ENCODE results near the gene BEST2.

BEST2 gene

DNA sequence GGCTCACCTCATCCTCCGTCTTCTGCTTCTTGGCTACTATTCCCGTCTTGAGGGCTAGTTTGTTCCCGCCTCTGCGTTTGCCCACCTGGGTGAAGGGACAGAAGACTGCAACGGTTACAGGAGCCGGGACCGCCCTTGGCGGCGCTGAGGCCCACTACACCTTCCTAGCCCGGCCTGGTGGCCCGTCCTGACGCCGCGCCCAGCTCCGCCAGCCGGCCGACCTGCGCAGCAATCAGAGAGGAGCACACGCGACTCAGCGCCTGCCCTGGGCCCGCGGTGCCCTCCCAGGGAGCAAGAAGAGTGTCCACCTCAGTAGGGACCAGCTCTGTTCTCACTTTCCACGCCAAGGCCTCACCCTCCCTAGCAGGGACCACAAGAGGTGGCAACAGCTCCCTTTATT, 20.3 kb upstream of the BEST2 start:
- no peak for TF ChIP-seq TCF4 (CRISPR knock-in tag; IDR thresholded peaks at IDR 0.05; ENCODE audit: borderline replicate concordance)
- TF ChIP-seq GLIS3 (CRISPR knock-in tag; IDR thresholded peaks at IDR 0.05), result no peak
- TF ChIP-seq, protein P1, sequence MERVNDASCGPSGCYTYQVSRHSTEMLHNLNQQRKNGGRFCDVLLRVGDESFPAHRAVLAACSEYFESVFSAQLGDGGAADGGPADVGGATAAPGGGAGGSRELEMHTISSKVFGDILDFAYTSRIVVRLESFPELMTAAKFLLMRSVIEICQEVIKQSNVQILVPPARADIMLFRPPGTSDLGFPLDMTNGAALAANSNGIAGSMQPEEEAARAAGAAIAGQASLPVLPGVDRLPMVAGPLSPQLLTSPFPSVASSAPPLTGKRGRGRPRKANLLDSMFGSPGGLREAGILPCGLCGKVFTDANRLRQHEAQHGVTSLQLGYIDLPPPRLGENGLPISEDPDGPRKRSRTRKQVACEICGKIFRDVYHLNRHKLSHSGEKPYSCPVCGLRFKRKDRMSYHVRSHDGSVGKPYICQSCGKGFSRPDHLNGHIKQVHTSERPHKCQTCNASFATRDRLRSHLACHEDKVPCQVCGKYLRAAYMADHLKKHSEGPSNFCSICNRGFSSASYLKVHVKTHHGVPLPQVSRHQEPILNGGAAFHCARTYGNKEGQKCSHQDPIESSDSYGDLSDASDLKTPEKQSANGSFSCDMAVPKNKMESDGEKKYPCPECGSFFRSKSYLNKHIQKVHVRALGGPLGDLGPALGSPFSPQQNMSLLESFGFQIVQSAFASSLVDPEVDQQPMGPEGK (CRISPR knock-in tag; IDR thresholded peaks at IDR 0.05; ENCODE audit: borderline replicate concordance), result no peak
- TF ChIP-seq PPARA (CRISPR knock-in tag; IDR thresholded peaks at IDR 0.05; ENCODE audit: borderline replicate concordance), result no peak
- no peak for ATAC-seq

DNA sequence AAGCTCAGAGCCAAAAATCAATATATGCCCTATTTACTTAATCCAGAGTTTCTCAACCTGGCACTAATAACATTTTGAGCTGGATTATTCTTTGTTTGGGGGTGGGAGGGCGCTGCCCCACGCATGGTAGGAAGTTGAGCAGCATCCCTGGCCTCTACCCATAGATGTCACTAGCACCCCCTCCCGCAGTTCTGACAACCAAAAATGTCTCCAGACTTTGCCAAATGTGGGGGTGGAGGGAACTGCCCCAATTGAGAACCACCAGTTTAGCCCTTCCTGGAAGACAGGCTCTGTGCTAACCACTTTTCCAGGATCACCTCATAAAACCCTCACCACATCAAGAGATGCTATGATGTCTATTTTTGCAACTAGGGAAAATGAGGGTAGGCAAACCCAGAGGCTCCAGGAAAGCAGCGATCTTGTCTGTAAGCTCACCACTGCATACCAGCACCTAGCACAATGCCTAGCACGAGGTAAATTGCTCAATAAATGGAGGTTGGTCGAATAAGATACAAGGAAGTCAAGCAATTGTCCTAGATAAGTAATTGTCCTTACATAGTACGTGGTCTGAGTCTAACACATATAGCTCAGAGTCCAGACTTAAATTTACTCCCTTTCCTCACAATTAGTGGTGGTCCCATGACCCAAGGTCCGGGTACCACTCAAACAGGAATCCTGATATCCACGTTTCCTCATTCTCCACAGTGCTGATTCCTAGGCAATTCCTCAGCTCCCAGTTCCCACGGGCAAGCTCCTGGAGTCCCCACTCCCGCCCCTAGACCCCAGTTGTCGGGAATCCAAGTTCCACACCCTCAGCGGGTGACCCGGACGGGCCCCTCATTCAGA, 18.0 kb upstream of the BEST2 start:
- no peak for ATAC-seq

DNA sequence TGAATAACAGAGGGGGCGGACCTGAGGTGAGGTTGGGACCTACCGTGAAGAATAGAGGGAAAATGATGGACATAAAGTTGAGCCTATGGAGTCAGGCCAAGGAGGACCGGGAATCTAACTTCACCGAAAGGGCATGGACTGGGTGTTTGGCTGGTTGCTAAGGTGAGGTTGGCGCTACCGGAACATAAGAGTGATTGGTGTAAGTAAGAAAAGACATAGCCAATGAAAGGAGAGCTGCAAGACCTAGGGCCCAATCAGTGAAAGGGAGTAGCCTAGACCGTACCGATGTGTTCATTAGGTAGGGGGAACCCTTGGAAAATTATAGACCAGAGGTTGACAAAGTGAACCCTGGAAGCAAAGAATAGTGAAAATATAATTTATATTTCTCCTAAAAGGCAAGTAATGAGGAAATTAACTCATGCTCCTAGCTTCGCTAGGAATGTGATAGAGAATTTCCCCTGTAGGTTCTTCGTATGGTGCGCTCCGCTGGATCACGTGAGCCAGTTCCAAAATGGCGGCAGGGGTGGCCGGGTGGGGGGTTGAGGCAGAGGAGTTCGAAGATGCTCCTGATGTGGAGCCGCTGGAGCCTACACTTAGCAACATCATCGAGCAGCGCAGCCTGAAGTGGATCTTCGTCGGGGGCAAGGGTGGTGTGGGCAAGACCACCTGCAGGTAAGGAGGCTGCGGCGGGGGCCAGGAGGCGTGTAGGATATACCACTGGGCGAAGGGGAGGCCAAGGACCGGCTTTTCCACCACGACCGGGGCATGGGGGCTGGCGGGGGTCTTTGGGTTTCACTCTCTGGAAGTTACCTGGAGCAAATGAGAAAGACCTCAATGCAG, 14.4 kb upstream of the BEST2 start, which contains the start of gene GET3:
Gene GET3 (plus strand): TSS at position 503 of the 840 bp plus-strand sequence. CDS start 9 bp downstream, at position 512.
- peak; percentile 94 for ATAC-seq
- TF ChIP-seq, protein P2, sequence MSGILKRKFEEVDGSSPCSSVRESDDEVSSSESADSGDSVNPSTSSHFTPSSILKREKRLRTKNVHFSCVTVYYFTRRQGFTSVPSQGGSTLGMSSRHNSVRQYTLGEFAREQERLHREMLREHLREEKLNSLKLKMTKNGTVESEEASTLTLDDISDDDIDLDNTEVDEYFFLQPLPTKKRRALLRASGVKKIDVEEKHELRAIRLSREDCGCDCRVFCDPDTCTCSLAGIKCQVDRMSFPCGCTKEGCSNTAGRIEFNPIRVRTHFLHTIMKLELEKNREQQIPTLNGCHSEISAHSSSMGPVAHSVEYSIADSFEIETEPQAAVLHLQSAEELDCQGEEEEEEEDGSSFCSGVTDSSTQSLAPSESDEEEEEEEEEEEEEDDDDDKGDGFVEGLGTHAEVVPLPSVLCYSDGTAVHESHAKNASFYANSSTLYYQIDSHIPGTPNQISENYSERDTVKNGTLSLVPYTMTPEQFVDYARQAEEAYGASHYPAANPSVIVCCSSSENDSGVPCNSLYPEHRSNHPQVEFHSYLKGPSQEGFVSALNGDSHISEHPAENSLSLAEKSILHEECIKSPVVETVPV (CRISPR knock-in tag; IDR thresholded peaks at IDR 0.05), result no peak
- TF ChIP-seq ZNF8 (CRISPR knock-in tag; IDR thresholded peaks at IDR 0.05), result peak; percentile 13; the same call in 1 of the 2 replicates
- TF ChIP-seq ZNF70 (CRISPR knock-in tag; IDR thresholded peaks at IDR 0.05), result no peak
- TF ChIP-seq CSDC2 (CRISPR knock-in tag; IDR thresholded peaks at IDR 0.05), result no peak
- no peak for TF ChIP-seq RARB (CRISPR knock-in tag; IDR thresholded peaks at IDR 0.05)
- TF ChIP-seq ZC3H10 (CRISPR knock-in tag; IDR thresholded peaks at IDR 0.05), result no peak
- TF ChIP-seq SNAI2 (CRISPR knock-in tag; IDR thresholded peaks at IDR 0.05), result no peak

More for the DNA sequence above, 18.0 kb upstream of the BEST2 start:
- TF ChIP-seq ZNF8 (CRISPR knock-in tag; IDR thresholded peaks at IDR 0.05), result no peak

DNA sequence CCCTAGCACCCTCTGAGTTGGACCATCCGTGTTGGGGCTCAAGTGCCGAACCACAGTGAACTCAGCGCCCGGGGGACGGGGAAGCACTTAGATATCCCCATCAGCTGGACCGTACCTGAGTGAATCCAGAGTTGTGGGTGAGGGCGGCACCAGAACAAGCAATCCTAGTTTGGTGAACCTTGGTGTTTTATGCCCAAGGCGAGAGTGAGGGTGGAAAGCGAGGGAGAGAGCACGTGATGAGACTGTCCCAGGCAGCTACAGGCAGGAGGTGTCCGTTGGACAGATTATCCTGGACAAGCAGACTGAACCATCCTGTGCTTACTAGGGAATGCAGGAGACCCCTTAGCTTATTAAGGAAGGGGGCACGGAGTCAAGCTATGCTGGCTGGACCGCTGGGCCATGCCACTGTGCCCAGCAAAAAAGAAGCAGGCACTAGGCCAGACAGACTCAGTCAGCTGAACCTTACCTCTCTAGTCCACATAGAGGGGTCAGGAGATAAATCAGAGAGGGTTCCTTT, 13.7 kb upstream of the BEST2 start:
- ATAC-seq, result no peak
- TF ChIP-seq TOX (CRISPR knock-in tag; IDR thresholded peaks at IDR 0.05; ENCODE audit: borderline replicate concordance) (no peak), SNAI2 (CRISPR knock-in tag; IDR thresholded peaks at IDR 0.05) (no peak), ISL1 (CRISPR knock-in tag; IDR thresholded peaks at IDR 0.05) (no peak)

DNA sequence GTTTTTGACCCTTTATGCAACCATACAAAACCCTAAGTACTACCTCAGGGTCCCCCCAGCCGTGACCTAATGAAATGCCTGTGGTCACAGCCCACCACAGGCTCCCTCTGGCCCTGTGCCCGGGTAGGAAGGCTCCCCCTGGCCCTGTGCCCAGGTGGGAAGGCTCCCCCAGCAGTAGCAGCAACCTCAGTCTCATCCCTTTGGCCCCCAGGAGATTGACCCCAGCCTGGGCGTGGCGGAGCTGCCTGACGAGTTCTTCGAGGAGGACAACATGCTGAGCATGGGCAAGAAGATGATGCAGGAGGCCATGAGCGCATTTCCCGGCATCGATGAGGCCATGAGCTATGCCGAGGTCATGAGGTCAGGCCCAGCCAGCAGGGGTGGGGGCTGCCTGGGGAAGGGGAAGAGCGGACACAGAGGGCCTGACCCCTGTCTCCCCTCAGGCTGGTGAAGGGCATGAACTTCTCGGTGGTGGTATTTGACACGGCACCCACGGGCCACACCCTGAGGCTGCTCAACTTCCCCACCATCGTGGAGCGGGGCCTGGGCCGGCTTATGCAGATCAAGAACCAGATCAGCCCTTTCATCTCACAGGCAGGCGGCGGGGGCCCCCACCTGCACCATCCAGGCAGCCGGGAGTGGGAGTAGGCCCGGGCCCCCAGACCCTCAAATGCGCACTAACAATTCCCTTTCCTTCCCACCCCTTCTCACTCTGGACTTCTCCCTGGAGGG, 6.3 kb upstream of the BEST2 start:
- no peak for TF ChIP-seq TCF4 (CRISPR knock-in tag; IDR thresholded peaks at IDR 0.05; ENCODE audit: borderline replicate concordance)
- TF ChIP-seq PPARA (CRISPR knock-in tag; IDR thresholded peaks at IDR 0.05; ENCODE audit: borderline replicate concordance), result no peak
- TF ChIP-seq CSDC2 (CRISPR knock-in tag; IDR thresholded peaks at IDR 0.05), result no peak
- TF ChIP-seq, protein P1 (CRISPR knock-in tag; IDR thresholded peaks at IDR 0.05; ENCODE audit: borderline replicate concordance), result no peak
- TF ChIP-seq TOX (CRISPR knock-in tag; IDR thresholded peaks at IDR 0.05; ENCODE audit: borderline replicate concordance), result no peak
- TF ChIP-seq ZNF8 (CRISPR knock-in tag; IDR thresholded peaks at IDR 0.05), result no peak
- TF ChIP-seq RARB (CRISPR knock-in tag; IDR thresholded peaks at IDR 0.05), result no peak
- no peak for TF ChIP-seq ZNF70 (CRISPR knock-in tag; IDR thresholded peaks at IDR 0.05)
- no peak for TF ChIP-seq ISL1 (CRISPR knock-in tag; IDR thresholded peaks at IDR 0.05)
- TF ChIP-seq, protein P3, sequence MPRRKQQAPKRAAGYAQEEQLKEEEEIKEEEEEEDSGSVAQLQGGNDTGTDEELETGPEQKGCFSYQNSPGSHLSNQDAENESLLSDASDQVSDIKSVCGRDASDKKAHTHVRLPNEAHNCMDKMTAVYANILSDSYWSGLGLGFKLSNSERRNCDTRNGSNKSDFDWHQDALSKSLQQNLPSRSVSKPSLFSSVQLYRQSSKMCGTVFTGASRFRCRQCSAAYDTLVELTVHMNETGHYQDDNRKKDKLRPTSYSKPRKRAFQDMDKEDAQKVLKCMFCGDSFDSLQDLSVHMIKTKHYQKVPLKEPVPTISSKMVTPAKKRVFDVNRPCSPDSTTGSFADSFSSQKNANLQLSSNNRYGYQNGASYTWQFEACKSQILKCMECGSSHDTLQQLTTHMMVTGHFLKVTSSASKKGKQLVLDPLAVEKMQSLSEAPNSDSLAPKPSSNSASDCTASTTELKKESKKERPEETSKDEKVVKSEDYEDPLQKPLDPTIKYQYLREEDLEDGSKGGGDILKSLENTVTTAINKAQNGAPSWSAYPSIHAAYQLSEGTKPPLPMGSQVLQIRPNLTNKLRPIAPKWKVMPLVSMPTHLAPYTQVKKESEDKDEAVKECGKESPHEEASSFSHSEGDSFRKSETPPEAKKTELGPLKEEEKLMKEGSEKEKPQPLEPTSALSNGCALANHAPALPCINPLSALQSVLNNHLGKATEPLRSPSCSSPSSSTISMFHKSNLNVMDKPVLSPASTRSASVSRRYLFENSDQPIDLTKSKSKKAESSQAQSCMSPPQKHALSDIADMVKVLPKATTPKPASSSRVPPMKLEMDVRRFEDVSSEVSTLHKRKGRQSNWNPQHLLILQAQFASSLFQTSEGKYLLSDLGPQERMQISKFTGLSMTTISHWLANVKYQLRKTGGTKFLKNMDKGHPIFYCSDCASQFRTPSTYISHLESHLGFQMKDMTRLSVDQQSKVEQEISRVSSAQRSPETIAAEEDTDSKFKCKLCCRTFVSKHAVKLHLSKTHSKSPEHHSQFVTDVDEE (CRISPR knock-in tag; IDR thresholded peaks at IDR 0.05), result no peak
- no peak for TF ChIP-seq SNAI2 (CRISPR knock-in tag; IDR thresholded peaks at IDR 0.05)
- TF ChIP-seq ZFP30 (CRISPR knock-in tag; IDR thresholded peaks at IDR 0.05), result no peak
- no peak for TF ChIP-seq OSR1 (CRISPR knock-in tag; IDR thresholded peaks at IDR 0.05)
- no peak for TF ChIP-seq BACH2 (CRISPR knock-in tag; IDR thresholded peaks at IDR 0.05; ENCODE audit: borderline replicate concordance)
- no peak for TF ChIP-seq ZNF565 (CRISPR knock-in tag; conservative IDR thresholded peaks at IDR 0.05; ENCODE audit: low read depth)
- TF ChIP-seq, protein P2 (CRISPR knock-in tag; IDR thresholded peaks at IDR 0.05), result no peak
- ATAC-seq, result no peak
